ENCODE data around the gene RAMP3. TPM values are rescaled to one million over a fixed set of nuclear protein-coding genes. Genes with fewer than 3 reads are reported as not detected.
A peak's percentile ranks its signal among the peaks of the same experiment; 100 is the strongest.

RAMP3 gene
- total RNA-seq, 1 experiment from 2014 or later = not detected

- no peak for DNase-seq (ENCODE audit: low spot score)
- ChIA-PET POLR2A (ENCODE audit: low non-redundant PET) (no interaction called here), CTCF (no interaction called here)
- intact Hi-C loops (cut with micrococcal nuclease; ENCODE audit: unreplicated experiment) = loop anchor here (2.0 kb wide), 1 partner anchor 699 kb away; no protein-coding TSS in a partner anchor
- H3K4me3 ChIP-seq (ENCODE audit: low read depth, low read length, poor library complexity, severe bottlenecking) = no peak overlapping the region
- no TSS peak for BruUV-seq (replicated peaks)
- H3K4me1 ChIP-seq (ENCODE audit: insufficient read depth, low read length, poor library complexity, severe bottlenecking) = no peaks in the 10 kb centered on the region
- H3K27ac ChIP-seq (ENCODE audit: low read depth, low read length, poor library complexity, severe bottlenecking) = no peak overlapping the region
- H3K27me3 ChIP-seq (replicated peaks; ENCODE audit: insufficient read depth, low read depth, low read length, poor library complexity) = peaks cover 35% of the 10 kb centered on the region
- H3K36me3 ChIP-seq (ENCODE audit: insufficient read depth, low read length, poor library complexity, severe bottlenecking) = no peaks in the 10 kb centered on the region
- no peak for TF ChIP-seq CTCF (conservative IDR thresholded peaks at IDR 0.05; ENCODE audit: low read depth, low read length)
- no peaks in the 10 kb centered on the region for H3K9me3 ChIP-seq (ENCODE audit: low read depth, low read length, poor library complexity, severe bottlenecking)
Observed at GRCh38 chr7:45155941-45156340, 1.6 kb upstream of the RAMP3 start.

DNA sequence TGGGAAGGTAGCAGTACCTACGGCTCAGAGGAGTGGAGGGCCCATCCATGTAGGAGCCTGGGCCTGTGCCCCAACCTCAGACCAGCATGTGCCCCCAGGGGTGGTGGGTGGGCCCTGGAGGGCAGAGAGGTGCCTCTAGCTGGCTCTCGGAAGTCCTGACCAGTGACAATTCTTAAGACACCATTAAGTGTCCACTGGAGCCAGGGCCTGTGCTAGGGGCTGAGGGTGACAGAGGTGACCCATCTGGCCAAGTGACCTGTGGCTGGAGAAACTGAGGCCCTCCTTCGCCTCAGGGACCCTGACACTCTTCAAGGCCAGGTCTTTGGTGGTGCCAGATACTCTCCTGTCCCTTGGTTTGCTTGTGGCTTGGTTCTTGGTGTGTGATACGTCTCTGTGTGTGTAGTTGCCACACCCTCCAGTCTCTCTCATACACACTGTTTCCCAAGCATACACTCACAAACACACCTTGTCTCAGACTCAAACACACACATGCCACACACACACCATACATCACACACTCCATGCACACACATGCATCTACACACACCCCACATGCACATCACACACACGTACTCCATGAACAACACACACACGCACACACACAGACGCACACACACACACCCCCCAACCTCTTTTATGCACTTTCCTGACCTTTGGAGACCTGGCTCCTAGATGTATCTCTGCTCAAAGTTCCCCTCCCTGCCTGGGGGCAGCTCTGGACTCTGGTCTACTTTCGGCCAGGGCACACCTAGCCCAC lies 897 bp upstream of the RAMP3 start:
- CTCF ChIA-PET = no interaction called here
- Histone ChIP-seq H3K9me3 (ENCODE audit: low read depth, low read length, poor library complexity, severe bottlenecking) (no peaks in the 10 kb centered on the region), H3K27ac (ENCODE audit: low read depth, low read length, poor library complexity, severe bottlenecking) (no peak overlapping the region), H3K27me3 (replicated peaks; ENCODE audit: insufficient read depth, low read depth, low read length, poor library complexity) (peaks cover 35% of the 10 kb centered on the region), H3K4me1 (ENCODE audit: insufficient read depth, low read length, poor library complexity, severe bottlenecking) (no peaks in the 10 kb centered on the region), H3K36me3 (ENCODE audit: insufficient read depth, low read length, poor library complexity, severe bottlenecking) (no peaks in the 10 kb centered on the region), H3K4me3 (ENCODE audit: low read depth, low read length, poor library complexity, severe bottlenecking) (no peak overlapping the region)
- no TSS peak for BruUV-seq (replicated peaks)
- no peak for TF ChIP-seq EZH2 (IDR thresholded peaks at IDR 0.05; ENCODE audit: borderline replicate concordance, low read depth, low read length, poor library complexity, severe bottlenecking)
- TF ChIP-seq CTCF (conservative IDR thresholded peaks at IDR 0.05; ENCODE audit: low read depth, low read length) = no peak
- POLR2A ChIA-PET (ENCODE audit: low non-redundant PET) = no interaction called here
- no peak for DNase-seq (ENCODE audit: low spot score)
- intact Hi-C loops (cut with micrococcal nuclease; ENCODE audit: unreplicated experiment) = no loop called here

DNA sequence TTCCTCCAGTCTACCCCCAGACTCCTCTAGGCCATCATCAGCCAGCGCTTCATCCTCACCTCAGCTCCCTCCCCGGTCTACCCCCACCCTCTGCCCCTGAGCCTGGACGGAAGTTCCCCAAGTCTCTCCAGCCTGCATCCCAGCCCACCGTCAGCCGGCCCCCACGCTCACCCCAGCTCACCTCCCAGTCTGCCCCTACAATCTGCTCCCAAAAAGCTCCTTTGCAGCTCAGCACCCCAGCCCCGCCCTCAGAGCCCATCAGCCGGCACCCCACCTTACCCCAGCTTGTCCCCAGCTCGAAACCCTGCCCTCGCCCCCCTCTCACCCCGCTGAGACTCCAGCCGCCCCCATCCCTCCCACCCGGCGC lies 322 bp upstream of the RAMP3 start:
- Histone ChIP-seq H3K27me3 (replicated peaks; ENCODE audit: insufficient read depth, low read depth, low read length, poor library complexity) (peaks cover 35% of the 10 kb centered on the region), H3K9me3 (ENCODE audit: low read depth, low read length, poor library complexity, severe bottlenecking) (no peaks in the 10 kb centered on the region), H3K27ac (ENCODE audit: low read depth, low read length, poor library complexity, severe bottlenecking) (no peak overlapping the region), H3K36me3 (ENCODE audit: insufficient read depth, low read length, poor library complexity, severe bottlenecking) (no peaks in the 10 kb centered on the region), H3K4me1 (ENCODE audit: insufficient read depth, low read length, poor library complexity, severe bottlenecking) (no peaks in the 10 kb centered on the region), H3K4me3 (ENCODE audit: low read depth, low read length, poor library complexity, severe bottlenecking) (no peak overlapping the region)
- BruUV-seq (replicated peaks) = no TSS peak
- ChIA-PET CTCF (interaction anchor here (0.6 kb wide), 1 partner anchor 297 kb away, joined by 3 read pairs; no protein-coding TSS in a partner anchor), POLR2A (ENCODE audit: low non-redundant PET) (no interaction called here)
- TF ChIP-seq CTCF (conservative IDR thresholded peaks at IDR 0.05; ENCODE audit: low read depth, low read length) (no peak), EZH2 (IDR thresholded peaks at IDR 0.05; ENCODE audit: borderline replicate concordance, low read depth, low read length, poor library complexity, severe bottlenecking) (peak; percentile 0)
- no peak for DNase-seq (ENCODE audit: low spot score)
- intact Hi-C loops (cut with micrococcal nuclease; ENCODE audit: unreplicated experiment) = no loop called here
